Stimulated activated CD4-positive, alpha-beta T cell treated with anti-CD3 and anti-CD28 coated beads, Interleukin-4, amount 100 ng/mL, for 4 hours (primary cell): ENCODE data around the gene PERP.
"Not testable (repeated sequence)": the region's sequence is repeated elsewhere in the genome, so short reads cannot be mapped to it uniquely, and the experiment has no call there.

Experiments
- DNase-seq, 2 experiments: peaks; one replicate each; pipeline ENCODE4 v3.0.0-alpha.2; 2020

Gene PERP

DNA sequence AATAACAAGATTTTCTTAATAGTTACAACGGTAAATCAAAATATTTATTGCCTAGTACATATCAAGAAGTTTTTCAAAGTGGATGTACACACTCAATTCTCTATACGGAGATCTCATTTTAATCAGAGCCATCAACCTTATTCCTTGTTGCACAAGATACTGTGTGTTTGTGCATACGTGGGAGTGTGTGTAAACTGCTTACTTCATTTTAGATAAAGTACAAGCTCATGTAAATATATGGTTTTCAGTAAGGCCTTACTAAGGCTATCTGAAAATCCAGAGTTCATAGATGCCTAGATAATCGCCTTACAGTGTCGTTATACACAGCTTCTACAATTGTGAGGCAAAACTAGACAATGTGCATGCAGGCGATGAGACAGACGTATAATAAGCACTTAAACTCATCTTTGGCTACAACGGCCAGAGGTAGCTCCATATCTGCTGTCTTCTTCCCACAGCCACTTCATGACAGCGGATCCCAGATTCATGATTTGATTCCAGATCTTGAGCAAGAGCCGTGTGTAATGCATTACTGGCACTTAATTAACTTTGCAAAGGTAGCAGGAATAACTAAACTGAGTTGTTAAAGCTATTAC lies 2.5 kb downstream of the PERP start:
- DNase-seq, result no peak

DNA sequence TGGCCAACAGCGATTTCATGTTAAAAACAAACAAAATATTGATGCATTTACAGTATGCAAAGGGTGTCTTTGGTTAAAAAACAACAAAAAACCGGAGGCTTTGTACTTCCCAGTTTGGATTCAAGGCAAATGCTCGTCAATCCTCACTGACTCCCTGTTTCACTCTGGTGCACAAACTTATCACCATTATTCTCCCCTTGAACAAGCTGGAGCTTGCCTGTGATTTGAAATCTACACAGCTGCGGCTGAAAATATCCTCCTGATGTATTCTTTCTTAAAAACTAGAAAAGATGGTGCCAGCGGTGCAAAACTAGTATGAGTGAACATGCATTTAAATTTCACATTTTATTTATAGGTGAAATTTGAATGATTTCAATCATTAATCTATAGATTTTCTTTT lies 3.3 kb downstream of the PERP start:
- no peak for DNase-seq

DNA sequence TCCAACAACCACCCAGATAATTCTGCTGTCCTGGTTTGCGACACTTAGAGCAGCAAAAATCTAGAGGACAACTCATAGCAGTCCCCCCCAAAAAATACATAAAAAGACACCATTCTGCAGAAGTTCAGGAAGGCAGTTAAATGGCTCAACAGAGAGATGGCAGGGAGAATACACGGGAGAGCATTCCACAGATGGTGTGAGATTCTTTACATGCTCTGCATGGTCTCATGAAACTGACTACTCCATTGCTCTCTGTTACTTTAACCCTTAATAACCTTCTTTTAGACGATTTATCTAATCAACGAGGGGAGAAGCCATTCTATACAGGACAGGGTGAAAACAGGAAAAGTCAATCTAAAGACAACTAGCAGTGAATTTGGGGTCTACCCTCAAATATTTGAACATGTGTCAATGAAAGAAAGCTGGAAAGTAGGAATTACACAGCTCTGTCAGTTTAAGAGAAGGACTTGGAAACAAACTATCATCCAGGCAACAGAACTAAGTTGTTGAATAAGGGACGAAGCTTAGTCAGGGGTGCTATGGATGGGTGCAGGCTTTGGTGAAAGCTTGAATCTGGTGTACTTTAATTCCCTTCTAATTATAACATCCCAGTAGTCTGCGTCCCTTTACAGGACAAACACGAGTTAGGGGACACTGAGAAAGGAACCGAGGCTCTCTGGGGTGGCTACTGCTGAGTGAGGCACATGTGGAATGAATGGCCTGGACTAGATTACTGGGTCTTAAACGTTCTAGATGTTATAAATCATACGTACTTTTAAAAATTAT lies 5.1 kb downstream of the PERP start:
- DNase-seq, result no peak

DNA sequence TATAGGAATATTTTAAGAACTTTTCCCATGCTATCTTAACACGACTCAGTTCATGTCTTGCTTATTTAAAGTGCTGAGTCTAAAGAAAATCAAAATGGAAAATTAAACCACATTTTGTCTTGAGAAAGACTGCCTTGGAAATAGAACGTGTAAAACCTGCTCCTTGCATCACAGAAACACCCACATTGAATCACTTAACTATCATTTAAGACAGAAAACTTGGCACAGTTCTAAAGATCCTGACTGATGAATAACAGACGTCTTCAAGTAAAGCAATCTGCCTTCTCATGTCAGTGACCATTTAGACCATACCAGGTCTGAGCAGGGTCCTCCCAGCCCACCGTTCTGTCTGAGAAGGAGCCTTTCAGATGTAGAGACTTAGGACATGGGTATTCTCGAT lies 7.4 kb downstream of the PERP start:
- DNase-seq, result no peak

DNA sequence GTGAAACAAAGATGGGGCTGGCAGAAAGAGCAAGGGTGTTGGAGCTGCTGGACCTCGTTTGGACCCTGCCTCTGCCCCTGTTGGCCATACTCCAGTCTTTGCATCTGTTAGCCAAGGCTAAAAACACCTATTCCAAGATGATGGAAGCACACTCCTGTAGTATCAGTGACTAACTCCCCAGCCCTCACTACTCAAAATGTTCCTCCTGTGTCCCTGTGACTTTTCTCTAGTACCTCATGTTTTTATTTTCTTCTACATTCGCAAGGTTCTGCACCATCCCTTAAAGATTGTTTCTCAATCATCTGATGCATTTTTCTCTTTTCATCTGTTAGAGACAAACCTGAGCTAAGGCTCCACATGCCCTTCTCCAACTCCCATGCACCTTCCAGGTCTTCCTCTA lies 8.9 kb downstream of the PERP start:
- no peak for DNase-seq

DNA sequence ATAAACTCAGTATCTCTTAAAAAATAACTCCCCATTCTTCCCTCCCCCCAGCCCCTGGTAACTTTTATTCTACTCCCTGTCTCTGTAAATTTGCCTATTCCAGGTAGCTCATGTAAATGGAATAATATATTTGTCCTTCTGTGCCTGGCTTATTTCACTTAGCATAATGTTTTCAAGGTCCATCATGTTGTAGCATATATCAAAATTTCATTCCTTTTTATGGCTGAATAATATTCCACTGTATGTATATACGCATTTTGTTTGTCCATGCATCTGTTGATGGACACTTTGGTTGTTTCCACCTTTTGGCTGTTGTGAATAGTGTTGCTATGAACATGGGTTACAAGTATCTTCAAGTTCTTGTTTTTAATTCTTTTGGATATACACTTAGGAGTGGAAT lies 13.0 kb downstream of the PERP start:
- DNase-seq, result no peak

DNA sequence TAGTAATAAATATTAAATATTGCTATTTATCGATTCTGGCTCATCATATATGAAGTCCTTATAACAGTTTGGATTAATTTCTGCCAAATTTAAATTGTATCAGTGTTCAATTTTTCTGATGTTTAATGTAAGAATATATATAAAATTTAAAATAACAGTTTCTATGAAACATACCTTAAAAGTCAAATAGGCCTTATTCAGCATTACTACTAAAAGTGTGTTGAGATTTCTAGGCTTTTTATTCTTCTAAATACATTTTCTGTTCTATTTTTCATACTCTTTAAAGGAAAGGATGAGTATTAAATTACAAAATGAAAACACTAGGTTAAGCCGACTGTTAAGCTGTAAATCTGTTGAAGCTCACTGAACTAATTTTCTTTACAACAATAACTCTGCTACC lies 13.6 kb downstream of the PERP start:
- DNase-seq, result no peak

DNA sequence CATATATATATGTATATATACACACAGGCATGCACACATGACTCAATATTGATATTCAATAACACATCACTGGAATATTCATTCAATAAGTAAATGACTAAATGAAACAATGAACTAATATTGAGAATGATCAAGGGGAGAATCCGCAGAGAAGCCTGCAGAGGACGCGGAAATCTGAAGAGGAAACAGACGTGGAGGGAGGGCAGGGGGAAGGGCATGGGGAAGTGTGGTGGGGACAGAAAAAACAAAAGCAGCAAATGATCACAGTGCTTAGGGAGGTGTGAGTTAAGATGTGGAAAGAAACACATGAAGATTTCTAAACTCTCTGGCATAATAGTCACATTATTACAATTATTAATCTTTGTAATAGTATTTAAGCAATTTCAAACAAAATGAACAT lies 14.5 kb downstream of the PERP start:
- no peak for DNase-seq

DNA sequence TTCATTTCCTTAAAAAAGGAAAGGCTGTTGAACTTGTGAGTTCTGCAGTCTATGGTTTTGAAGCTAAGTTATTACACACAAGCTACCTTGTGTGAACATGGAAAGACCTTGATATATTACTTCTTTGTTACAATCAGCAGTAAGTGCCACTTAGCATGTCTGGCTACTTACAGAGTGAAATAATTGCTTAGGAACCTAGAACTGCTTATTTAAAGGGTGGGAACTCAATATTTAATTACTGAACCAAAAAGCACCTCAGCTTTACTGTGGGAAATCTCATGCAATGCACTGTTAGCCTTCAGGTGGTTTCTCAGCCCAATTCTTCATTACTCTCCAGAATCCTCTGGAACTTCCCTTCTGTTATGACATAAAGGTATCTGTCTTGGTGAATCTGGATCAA lies 17.9 kb downstream of the PERP start:
- DNase-seq, result no peak

DNA sequence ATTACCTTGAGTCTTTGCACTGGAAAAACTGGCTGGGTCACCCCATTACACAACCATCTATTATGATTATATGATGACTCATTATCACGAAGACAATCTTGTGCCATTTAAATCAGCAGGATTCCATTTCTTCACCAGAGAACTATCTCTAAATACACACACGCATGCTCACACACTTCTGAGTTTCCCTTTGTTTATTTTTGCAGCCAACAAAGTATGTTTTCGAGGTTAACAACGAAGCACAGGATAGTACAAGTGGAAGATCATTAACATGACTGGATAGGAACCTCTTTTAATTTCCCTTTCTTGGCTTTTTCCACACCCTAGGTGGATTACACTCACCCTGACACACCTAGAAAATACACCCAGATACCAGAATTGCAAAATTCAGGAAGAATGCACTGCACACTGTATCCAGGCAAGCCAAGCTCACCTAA lies 18.9 kb downstream of the PERP start:
- DNase-seq, result no peak

DNA sequence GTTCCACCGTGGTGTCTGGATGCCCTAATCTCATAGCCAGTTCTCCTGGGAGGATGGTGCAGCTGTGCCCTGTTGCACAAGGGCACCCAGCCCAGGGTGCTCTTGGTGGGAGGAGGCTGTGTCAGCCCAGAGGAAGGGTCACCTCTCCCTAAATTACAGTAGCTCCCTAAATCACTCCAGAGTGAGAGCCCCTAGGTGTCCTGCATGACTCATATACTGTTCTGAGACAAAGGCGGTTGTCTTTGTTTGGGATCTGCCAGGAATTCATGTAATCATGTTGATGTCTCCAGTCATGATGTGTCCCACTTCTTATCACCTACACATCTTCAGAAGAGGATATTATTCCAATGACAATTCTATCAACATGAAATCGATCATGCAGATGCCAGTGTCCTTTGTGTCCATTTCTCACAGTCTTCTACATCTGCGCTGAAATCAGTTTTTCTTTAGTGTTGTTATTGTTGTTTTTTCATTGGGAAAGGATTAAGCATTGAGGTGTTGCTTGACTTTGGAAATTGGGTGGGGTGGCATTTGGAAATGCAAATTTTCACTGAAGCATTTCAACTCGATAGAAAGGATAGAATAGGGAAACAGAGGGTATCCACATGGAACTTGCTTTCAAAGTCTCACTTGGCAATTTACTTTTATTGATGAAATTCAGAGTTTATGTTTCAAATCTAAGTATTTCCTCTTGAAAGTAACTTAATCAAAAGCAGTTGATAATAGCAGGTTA lies 19.5 kb downstream of the PERP start:
- DNase-seq, result no peak

DNA sequence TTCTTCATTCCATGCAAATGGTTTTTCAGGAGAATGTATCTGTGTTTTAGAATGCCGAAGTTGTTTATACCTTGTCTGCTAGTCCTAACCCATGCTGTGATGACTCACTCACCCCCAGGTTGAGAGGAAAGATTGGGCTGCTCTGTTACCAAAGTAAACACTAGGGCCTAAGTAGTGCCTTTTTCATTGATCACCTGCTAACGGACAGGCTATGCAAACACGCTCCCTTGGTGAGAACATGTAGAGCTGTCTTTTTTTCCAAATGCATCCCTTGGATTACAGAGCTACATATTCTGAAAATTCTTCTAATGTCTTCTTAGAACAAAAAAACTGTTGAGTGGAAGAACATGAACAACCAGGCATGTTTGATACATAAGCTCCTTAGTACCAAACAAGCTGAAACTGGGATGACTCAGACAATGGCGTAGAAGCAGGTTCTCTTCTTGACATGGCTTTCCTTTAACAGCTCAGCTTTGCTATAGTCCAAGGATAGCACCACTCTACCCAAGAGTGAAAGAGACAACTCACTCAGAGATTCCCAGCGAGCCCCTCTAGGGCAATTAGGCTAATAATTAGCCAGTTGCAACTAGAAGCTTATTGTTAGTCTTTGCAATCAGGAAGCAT lies 20.5 kb downstream of the PERP start:
- no peak for DNase-seq

DNA sequence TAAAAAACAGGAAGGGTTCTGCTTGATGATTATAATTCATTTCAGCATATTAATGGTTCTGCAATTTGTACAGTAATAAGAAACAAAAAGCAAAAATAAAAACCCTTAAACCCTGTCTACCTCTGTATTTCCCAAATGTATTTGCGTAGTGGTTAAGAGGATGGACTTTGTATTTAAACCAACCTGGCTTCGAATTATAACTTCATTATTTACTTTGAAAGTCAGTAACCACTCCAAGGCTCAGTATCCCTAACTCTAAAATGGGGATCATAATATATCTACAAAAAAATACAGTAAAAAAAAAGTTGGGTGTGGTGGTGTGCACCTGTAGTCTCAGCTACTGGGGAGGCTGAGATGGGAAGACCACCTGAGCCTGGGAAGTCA lies 21.4 kb downstream of the PERP start:
- DNase-seq, result no peak

DNA sequence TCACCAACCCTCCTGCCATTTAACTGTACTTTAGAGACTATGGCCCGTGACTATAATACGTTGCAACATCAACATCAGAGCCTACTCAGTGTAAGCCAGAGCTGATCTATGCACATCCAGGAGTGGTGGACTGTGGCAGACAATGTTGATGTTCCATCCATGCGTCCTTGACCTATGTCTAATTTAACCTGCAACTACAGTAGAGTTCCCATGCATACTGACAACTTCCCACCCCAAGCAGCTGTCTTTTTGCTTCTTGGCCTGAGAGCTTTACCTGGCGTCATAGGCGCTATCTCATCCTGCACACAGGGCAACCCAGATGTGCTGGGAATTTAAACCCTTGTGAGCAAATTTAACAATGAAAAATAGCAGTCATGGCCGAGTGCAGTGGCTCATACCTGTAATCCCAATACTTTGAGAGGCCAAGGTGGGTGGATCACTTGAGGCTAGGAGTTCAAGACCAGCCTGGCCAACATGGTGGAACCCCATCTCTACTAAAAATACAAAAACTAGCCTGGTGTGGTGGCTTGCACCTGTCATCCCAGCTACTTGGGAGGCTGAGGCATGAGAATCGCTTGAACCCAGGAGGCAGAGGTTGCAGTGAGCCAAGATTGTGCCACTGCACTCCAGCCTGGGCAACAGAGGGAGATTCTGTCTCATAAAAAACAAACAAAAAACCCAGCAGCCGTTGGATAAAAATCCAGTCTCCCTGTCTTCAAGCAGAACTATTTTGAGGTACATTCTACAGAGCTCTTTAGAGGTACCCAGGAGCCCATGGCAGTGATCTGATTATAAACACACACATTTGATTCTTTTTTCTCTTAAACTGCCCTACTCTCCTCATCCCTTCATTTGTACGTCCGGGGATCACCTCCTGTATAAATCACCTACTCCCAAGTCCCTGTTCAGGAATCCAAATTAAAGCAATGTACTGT lies 22.0 kb downstream of the PERP start:
- no peak for DNase-seq

DNA sequence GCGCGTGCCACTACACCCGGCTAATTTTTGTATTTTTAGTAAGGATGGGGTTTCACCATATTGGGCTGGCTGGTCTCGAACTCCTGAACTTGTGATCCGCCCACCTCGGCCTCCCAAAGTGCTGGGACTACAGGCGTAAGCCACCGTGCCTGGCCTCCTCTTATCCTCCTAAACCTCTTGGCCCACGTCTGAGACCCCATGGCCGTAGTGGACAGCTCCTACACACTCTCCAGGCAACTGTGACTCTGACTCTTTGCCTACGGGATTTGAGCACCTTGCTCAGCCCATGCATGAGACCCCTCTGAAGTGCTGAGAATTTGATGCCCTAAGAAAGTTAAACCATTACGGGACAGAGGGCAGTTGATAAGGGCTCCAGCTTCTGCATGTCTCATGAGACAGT lies 25.0 kb downstream of the PERP start:
- DNase-seq, result no peak

DNA sequence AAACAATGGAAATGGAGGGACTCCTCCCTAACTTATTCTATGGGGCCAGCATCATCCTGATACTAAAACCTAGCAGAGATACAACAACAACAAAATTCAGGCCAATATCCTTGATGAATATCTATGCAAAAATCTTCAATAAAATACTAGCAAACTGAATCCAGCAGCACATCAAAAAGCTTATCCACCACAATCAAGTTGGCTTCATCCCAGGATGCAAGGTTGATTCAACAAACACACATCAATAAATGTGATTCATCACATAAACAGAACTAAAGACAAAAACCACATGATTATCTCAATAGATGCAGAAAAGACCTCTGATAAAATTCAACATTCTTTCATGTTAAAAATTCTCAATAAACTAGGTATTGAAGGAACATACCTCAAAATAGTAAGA lies 27.7 kb downstream of the PERP start:
- not testable (repeated sequence) for DNase-seq

DNA sequence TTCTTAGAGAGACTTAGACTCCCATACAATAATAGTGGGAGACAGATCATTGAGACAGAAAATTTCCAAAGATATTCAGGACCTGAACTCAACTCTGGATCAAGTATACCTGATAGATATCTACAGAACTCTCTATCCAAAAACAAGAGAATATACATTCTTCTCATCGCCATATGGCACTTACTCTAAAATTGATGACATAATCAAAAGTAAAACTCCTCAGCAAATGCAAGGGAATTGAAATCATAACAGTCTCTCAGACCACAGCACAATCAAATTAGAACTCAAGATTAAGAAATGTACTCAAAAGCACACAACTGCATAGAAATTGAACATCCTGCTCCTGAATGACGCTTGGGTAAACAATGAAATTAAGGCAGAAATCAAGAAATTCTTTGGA lies 28.7 kb downstream of the PERP start:
- no peak for DNase-seq

DNA sequence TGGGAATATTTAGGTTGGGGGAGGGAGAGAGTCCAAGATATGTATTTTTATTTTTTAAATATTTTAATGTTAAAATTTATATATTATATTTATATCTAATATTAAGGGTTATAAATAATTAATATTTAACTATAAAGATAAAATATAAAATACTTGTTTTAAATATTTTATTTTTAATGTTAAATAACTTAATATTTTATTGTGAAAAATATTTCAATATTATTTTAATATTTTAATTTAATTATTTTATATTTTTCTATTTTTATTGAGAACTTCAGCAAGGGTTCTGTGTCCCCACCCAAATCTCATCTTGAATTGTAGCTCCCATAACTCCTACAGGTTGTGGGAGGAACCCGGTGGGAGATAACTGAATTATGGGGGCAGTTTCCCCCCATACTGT lies 34.0 kb downstream of the PERP start:
- no peak for DNase-seq

DNA sequence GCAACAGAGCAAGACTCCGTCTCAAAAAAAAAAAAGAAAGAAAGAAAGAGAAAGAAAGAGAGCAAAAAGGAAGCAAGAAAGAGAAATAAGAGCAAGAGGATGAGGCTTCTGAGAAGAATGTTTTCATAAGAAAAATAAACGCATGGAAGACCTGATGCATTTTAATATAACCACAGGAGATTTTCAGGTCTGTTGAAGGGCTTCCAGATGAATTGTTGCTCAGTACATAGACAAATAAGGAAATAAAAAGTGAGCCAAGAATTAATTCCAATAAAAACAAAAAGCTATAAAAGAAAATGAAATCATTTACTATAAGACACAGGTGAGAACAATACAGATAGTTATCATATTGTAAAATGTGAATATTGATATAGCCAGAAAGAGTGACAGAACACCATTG lies 43.5 kb downstream of the PERP start:
- no peak for DNase-seq

DNA sequence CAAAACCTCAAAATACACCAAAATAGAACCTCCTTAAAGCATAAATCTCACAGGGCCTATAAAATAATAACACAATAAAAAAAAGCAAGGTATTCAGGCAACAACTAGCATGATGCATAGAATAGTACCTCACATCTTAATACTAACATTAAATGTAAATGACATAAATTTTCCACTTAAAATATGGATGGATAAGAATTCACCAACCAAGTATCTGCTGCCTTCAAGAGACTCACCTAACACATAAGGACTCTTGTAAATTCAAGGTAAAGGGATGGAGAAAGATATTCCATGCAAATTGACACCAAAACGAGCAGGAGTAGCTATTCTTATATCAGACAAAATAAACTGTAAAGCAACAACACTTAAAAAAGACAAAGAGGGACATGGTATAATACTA lies 52.2 kb downstream of the PERP start:
- no peak for DNase-seq

DNA sequence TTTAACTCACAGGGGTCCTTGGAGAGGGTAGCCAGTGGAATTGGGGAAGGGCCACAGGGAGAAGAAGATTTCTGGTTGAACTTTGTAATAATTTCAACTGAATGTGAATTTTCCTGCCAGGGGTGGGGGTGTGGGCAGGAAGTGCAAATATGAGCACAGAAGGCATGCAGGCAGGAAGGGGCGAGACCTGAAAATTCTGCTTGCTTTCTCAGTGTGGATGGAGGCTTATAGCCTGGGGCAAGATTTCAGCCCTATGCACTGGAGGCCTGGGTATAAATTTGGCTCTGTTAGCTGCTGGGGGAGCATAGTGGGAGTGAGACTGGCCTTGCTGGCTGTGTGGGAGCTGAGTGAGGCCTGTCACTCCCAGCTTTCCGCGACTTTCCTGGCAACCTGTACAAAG lies 54.4 kb downstream of the PERP start:
- DNase-seq, result no peak

DNA sequence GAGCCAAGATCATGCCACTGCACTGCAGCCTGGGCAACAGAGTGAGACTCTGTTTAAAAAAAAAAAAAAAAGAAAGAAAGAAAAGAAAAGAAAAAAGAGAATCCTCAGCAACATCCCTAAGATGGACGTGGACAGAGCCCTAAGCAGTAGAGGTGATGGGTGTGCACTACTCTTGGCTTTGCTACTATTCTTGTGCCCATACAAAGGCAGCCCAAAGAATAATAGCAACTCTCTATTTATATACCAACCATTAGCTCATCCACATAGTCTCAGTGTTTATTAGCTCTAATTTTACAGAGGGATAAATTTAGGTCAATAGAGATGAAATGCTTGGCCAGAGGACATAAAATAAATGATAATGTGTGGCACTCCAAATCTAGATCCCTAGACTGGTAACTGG lies 62.2 kb downstream of the PERP start:
- no peak for DNase-seq

DNA sequence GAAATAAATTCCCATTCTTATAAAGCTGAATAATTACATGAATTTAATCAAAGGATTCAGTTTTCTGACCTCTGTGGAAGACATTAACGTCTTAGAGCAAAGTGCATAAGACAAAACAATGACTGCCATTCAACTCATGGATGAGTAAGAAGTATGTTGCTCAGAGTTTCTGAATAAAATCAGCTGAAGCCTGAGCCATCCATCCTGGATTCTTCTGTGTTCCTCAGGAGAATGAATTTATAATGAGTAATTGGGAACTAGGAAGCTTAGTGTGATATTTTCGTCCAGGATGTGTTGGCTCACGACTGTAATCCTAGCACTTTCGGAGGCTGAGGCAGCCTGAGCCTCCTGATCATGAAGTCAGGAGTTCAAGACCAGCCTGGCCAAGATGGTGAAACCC lies 62.8 kb downstream of the PERP start:
- DNase-seq, result no peak
